HepG2 (cell line): ENCODE data around the gene UGT1A4. TPM values are rescaled to one million over a fixed set of nuclear protein-coding genes. Genes with fewer than 3 reads are reported as not detected.

Experiments used
- ATAC-seq: fragments of 200-7000 bp; cut with Tn5 transposase; 3 replicates; pipeline ENCODE4 v1.9.1; 2020; ENCODE audit warnings: mild to moderate bottlenecking, moderate library complexity
- BruUV-seq: library from RNA; stranded (reverse); fragments of 400-500 nt; replicated peaks from 2 replicates; lab custom pipeline; 2021; lab: Mats Ljungman, UMichigan
- CTCF ChIA-PET: fragments of 300-600 bp; formaldehyde crosslinking; extraction: SDS; loops from one replicate; lab custom pipeline; 2021; ENCODE audit warnings: low total read pairs, inconsistent platforms, low intra/inter-chr PET ratio; lab: Yijun Ruan, JAX
- POLR2A ChIA-PET: fragments of 350-600 bp; sonication (Branson Sonifier 250); formaldehyde crosslinking; loops from one replicate; lab custom pipeline; 2020; ENCODE audit warnings: antibody characterized with exemption, inconsistent platforms; lab: Yijun Ruan, JAX
- DNase-seq: peaks from one replicate; pipeline ENCODE4 v3.0.0-alpha.2; 2015; ENCODE audit warnings: low spot score
- FAIRE-seq: peaks from 3 replicates; lab custom pipeline; 2011; peaks lifted over from hg19 to GRCh38; lab: Jason Lieb, UNC
- H2AFZ ChIP-seq: one replicate; pipeline ENCODE4 v1.6.1; 2011; ENCODE audit warnings: low read length, inconsistent platforms
- H3K27ac ChIP-seq: fragments of 300-600 bp; 3 replicates; pipeline ENCODE4 v1.8.0; 2011; ENCODE audit warnings: mixed run types, mild to moderate bottlenecking, mixed read lengths, low read length, inconsistent platforms; ENCODE audit not compliant: insufficient read depth; ENCODE audit errors: extremely low read length
- H3K27me3 ChIP-seq, 2 experiments: fragments of 200-600 bp in 1 of 2; 2 replicates in 1 of 2; 3 replicates in 1 of 2; pipeline versions ENCODE4 v1.6.0 to v1.8.0; 2011; ENCODE audit warnings: low read length in 2 of 2, mild to moderate bottlenecking in 2 of 2, moderate library complexity in 2 of 2, inconsistent platforms in 1 of 2; ENCODE audit not compliant: insufficient read depth in 2 of 2, control insufficient read depth in 1 of 2
- H3K36me3 ChIP-seq, 2 experiments: fragments of 200-600 bp in 1 of 2; replicated peaks in 1 of 2; 2 replicates in 1 of 2; 3 replicates in 1 of 2; pipeline versions ENCODE4 v1.5.1 to v1.8.0; 2011; ENCODE audit warnings: low read length in 2 of 2, inconsistent platforms in 1 of 2; ENCODE audit not compliant: insufficient read depth in 2 of 2, control insufficient read depth in 1 of 2
- H3K4me1 ChIP-seq: 2 replicates; pipeline ENCODE4 v1.5.1; 2012; ENCODE audit warnings: low read length, inconsistent platforms; ENCODE audit not compliant: insufficient read depth
- H3K4me2 ChIP-seq: 2 replicates; pipeline ENCODE4 v1.6.0; 2011; ENCODE audit warnings: low read depth, low read length, inconsistent platforms
- H3K4me3 ChIP-seq, 3 experiments: fragments of 200-600 bp in 1 of 3; sonication (generic), shearing (Covaris generic) in 1 of 3; replicated peaks in 1 of 3; 2 replicates each; pipeline ENCODE4 v1.5.1; 2011 to 2016; ENCODE audit warnings: low read length in 3 of 3, inconsistent platforms in 2 of 3, low read depth in 2 of 3, mild to moderate bottlenecking in 2 of 3, control low read depth in 1 of 3, mixed read lengths in 1 of 3; ENCODE audit not compliant: insufficient read depth in 1 of 3
- H3K79me2 ChIP-seq: one replicate; pipeline ENCODE4 v1.6.1; 2011; ENCODE audit warnings: low read length, inconsistent platforms; ENCODE audit not compliant: insufficient read depth
- H3K9ac ChIP-seq: 2 replicates; pipeline ENCODE4 v1.6.0; 2011; ENCODE audit warnings: mild to moderate bottlenecking, low read depth, low read length, inconsistent platforms; ENCODE audit not compliant: insufficient read depth
- H3K9me3 ChIP-seq: 2 replicates; pipeline ENCODE4 v1.5.1; 2012; ENCODE audit warnings: mild to moderate bottlenecking, low read length
- H4K20me1 ChIP-seq: 2 replicates; pipeline ENCODE4 v1.6.0; 2011; ENCODE audit warnings: inconsistent platforms, mild to moderate bottlenecking, low read length, moderate library complexity; ENCODE audit not compliant: insufficient read depth
- ATRX ChIP-seq: sonication (generic); formaldehyde crosslinking; IDR thresholded peaks from 2 replicates; pipeline ENCODE4 v1.4.0; 2020; ENCODE audit warnings: missing genetic modification reagents, borderline replicate concordance
- HBP1 ChIP-seq: IDR thresholded peaks from 2 replicates; pipeline ENCODE4 v1.6.1; 2016; ENCODE audit warnings: low read depth, control low read depth
- NBN ChIP-seq: fragments of 450-650 bp; conservative IDR thresholded peaks from 2 replicates; pipeline ENCODE4 v1.6.1; 2017
- PHF20 ChIP-seq: sonication (generic); formaldehyde crosslinking; IDR thresholded peaks from 2 replicates; pipeline ENCODE4 v1.5.0; 2020; ENCODE audit warnings: mild to moderate bottlenecking, missing genetic modification reagents
- ZFP91 ChIP-seq: sonication (generic); formaldehyde crosslinking; IDR thresholded peaks from 2 replicates; pipeline ENCODE4 v1.9.0; 2022; ENCODE audit warnings: missing genetic modification reagents, mild to moderate bottlenecking, borderline replicate concordance
- WGBS: methylation state at CpG from one replicate; pipeline ENCODE4 v1.1.6; 2017; ENCODE audit warnings: low lambda C conversion rate; 5-methylcytosine and 5-hydroxymethylcytosine counted together
- in situ Hi-C: cut with HindIII; loops from 2 replicates; pipeline ENCODE4 v1.10.0; 2017; ENCODE audit warnings: low pct_unique_long_range_greater_than_20kb; ENCODE audit not compliant: extremely low pct_ligation_motif_present
- intact Hi-C: fragments of 100-400 bp; cut with micrococcal nuclease; formaldehyde crosslinking; loops from one replicate; pipeline ENCODE4 v1.10.0; 2022; ENCODE audit not compliant: unreplicated experiment
- polyA plus RNA-seq, 8 experiments: library from polyadenylated mRNA; depleted of rRNA in 3 of 8; stranded (reverse) in 7 of 8; unstranded in 1 of 8; fragments of >200 nt; fragmentation: Illumina TruSeq in 4 of 8; extraction: Trizol in 4 of 8; gene quantifications; 2 replicates each; pipeline versions ENCODE4 v1.2.1 to v1.2.3, GENCODE V29; 2011 to 2016; ENCODE audit warnings: low read depth in 4 of 8, missing spikeins in 1 of 8, mixed read lengths in 1 of 8; ENCODE audit not compliant: insufficient read depth in 1 of 8
- total RNA-seq, 5 experiments: library from RNA; depleted of rRNA; stranded (reverse); fragments of >200 nt; fragmentation: Illumina TruSeq; extraction: Trizol; gene quantifications; 2 replicates each; pipeline ENCODE4 v1.2.3, GENCODE V29; 2016; ENCODE audit warnings: low read depth in 1 of 5

Gene UGT1A4
- total and polyA plus RNA-seq, 2 of the 13 experiments (the other 11 are each of a cell fraction or from before 2014, with no cell fraction given) = not detected

GRCh38 chr2:233671290-233672161 lies 47.0 kb upstream of the UGT1A4 start, which contains the start of gene UGT1A9 (continued):
- no peak for TF ChIP-seq ZFP91 (CRISPR knock-in tag)
- TF ChIP-seq, all 625 proteins: peak for 0

- no peak overlapping the region for H3K27ac ChIP-seq
- H3K9ac ChIP-seq = no peak overlapping the region
- TF ChIP-seq NBN = no peak
- no peak for TF ChIP-seq HBP1
- TF ChIP-seq PHF20 (CRISPR knock-in tag) = no peak
- TF ChIP-seq ATRX (CRISPR knock-in tag) = no peak
- BruUV-seq = no TSS peak
- H3K9me3 ChIP-seq = no peaks in the 10 kb centered on the region
- ATAC-seq (no peak), DNase-seq (no peak), FAIRE-seq (no peak)
- in situ Hi-C loops = no loop called here
- no peaks in the 10 kb centered on the region for H3K27me3 ChIP-seq
- no peaks in the 10 kb centered on the region for H3K4me1 ChIP-seq
- no peaks in the 10 kb centered on the region for H3K36me3 ChIP-seq
- ChIA-PET CTCF (no interaction called here), POLR2A (no interaction called here)
- no peaks in the 10 kb centered on the region for H4K20me1 ChIP-seq
- intact Hi-C loops = no loop called here
- H3K79me2 ChIP-seq = no peaks in the 10 kb centered on the region
- H3K4me2 ChIP-seq = no peak overlapping the region
- no peak overlapping the region for H2AFZ ChIP-seq
- WGBS = 77% methylated on average over 3 of the region's 3 CpGs
- no peak overlapping the region for H3K4me3 ChIP-seq
These were observed 45.6 kb upstream of the UGT1A4 start for GRCh38 chr2:233672886-233673285.
